ENCODE data around the gene TUBGCP3. TPM values are rescaled to one million over a fixed set of nuclear protein-coding genes. Genes with fewer than 3 reads are reported as not detected.
"Not testable (repeated sequence)": the region's sequence is repeated elsewhere in the genome, so short reads cannot be mapped to it uniquely, and the experiment has no call there.

Gene TUBGCP3
- total and polyA plus RNA-seq, 10 donors, result 9.1 to 69.8 (median 48.7) TPM

DNA sequence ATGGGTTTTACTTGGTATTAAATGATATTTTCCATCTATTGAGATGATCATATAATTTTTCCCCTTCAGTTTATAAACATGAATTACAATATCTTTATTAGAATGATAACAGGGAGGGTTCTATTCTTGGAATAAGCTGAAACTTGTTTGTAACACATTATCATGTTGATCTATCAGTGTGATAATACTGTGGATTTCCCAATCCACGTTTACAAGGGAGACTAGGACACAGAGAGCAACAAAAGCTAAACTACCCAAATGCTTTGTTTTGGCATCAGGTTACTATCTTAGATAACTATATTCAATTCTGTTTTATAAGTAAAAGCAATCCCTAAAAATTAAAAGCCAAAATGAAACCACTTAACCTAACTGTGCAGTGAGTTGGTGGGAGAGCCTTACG lies 92.5 kb downstream of the TUBGCP3 start:
- no peak for TF ChIP-seq POLR2AphosphoS5 (IDR thresholded peaks at IDR 0.05)
- no peak for TF ChIP-seq POLR2A (IDR thresholded peaks at IDR 0.05)
- TF ChIP-seq, protein P1, sequence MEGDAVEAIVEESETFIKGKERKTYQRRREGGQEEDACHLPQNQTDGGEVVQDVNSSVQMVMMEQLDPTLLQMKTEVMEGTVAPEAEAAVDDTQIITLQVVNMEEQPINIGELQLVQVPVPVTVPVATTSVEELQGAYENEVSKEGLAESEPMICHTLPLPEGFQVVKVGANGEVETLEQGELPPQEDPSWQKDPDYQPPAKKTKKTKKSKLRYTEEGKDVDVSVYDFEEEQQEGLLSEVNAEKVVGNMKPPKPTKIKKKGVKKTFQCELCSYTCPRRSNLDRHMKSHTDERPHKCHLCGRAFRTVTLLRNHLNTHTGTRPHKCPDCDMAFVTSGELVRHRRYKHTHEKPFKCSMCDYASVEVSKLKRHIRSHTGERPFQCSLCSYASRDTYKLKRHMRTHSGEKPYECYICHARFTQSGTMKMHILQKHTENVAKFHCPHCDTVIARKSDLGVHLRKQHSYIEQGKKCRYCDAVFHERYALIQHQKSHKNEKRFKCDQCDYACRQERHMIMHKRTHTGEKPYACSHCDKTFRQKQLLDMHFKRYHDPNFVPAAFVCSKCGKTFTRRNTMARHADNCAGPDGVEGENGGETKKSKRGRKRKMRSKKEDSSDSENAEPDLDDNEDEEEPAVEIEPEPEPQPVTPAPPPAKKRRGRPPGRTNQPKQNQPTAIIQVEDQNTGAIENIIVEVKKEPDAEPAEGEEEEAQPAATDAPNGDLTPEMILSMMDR (IDR thresholded peaks at IDR 0.05 in 8 of 11, conservative IDR thresholded peaks at IDR 0.05 in 3 of 11), result no peak
- 84 to 96% (median 92%) methylated on average over 2 of the region's 2 CpGs for WGBS, 5 donors
- Histone ChIP-seq H3K36me3 (peaks cover 3 to 84% (median 50%) of the 10 kb centered on the region in 6 donors), H3K9me3 (no peaks in the 10 kb centered on the region), H3K4me1 (no peaks in the 10 kb centered on the region), H3K4me3 (no peak overlapping the region), H3K27me3 (replicated peaks in 1 of 7) (no peaks in the 10 kb centered on the region), H3K27ac (no peak overlapping the region)
- DNase-seq, result no peak
- intact Hi-C loops (cut with DNase I; ENCODE audit: low total_unique reads), result no loop called here

DNA sequence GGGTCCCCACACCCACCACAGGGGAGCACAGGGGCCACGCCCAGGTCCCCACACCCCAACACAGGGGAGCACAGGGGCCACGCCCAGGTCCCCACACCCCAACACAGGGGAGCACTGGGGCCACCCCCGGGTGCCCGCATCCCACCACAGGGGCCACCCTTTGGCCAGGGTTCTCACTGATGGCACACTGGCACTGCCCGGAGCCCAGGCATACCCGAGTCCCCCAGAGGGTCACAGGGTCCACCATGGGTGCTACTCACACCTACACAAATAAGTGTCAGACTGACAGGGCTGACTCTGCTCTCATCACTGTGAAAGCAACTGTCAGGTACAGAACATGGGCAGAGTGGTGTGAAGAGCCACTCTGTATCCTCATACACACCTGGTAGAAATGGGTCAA lies 98.8 kb downstream of the TUBGCP3 start:
- no peak overlapping the region for H3K4me3 ChIP-seq
- no peak overlapping the region for H3K27ac ChIP-seq
- H3K4me1 ChIP-seq, result no peaks in the 10 kb centered on the region
- no peak for DNase-seq
- no peaks in the 10 kb centered on the region for H3K27me3 ChIP-seq (replicated peaks in 1 of 7)
- H3K36me3 ChIP-seq, result peaks cover 0 to 77% (median 16%) of the 10 kb centered on the region in 6 donors
- TF ChIP-seq, protein P1 (IDR thresholded peaks at IDR 0.05 in 8 of 11, conservative IDR thresholded peaks at IDR 0.05 in 3 of 11), result no peak
- TF ChIP-seq POLR2AphosphoS5 (IDR thresholded peaks at IDR 0.05) (no peak), POLR2A (IDR thresholded peaks at IDR 0.05) (no peak)
- WGBS, 5 donors, result 94 to 96% (median 95%) methylated on average over 5 to 6 of the region's 6 CpGs; no CpG with 5 or more reads in 1 of the 5 donors
- H3K9me3 ChIP-seq, result no peaks in the 10 kb centered on the region
- intact Hi-C loops (cut with DNase I; ENCODE audit: low total_unique reads), result no loop called here

DNA sequence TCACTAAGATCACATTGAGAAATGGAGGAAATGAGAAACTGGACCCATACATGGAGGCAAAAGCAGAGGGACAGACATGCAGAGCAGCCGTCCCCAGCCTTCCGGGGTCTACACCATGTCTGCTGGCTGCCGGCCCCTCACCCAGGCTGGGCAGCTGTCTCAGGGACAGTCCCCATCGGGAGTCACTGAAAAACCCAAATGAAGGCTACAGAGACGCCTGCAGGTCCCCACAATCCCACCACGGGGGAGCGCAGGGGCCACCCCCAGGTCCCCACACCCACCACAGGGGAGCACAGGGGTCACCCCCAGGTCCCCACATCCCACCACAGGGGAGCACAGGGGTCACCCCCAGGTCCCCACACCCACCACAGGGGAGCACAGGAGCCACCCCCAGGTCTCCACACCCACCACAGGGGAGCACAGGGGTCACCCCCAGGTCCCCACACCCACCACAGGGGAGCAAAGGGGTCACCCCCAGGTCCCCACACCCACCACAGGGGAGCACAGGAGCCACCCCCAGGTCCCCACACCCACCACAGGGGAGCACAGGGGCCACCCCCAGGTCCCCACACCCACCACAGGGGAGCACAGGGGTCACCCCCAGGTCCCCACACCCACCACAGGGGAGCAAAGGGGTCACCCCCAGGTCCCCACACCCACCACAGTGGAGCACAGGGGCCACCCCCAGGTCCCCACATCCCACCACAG lies 99.5 kb downstream of the TUBGCP3 start:
- H3K4me3 ChIP-seq; H3K9me3 ChIP-seq; intact Hi-C loops (cut with DNase I; ENCODE audit: low total_unique reads); H3K27ac ChIP-seq; DNase-seq; H3K4me1 ChIP-seq; H3K27me3 ChIP-seq (replicated peaks in 1 of 7): not testable (repeated sequence)
- 92 to 98% (median 94%) methylated on average over 4 to 7 of the region's 7 CpGs for WGBS, 5 donors
- peaks cover 0 to 78% (median 16%) of the 10 kb centered on the region in 6 donors for H3K36me3 ChIP-seq

DNA sequence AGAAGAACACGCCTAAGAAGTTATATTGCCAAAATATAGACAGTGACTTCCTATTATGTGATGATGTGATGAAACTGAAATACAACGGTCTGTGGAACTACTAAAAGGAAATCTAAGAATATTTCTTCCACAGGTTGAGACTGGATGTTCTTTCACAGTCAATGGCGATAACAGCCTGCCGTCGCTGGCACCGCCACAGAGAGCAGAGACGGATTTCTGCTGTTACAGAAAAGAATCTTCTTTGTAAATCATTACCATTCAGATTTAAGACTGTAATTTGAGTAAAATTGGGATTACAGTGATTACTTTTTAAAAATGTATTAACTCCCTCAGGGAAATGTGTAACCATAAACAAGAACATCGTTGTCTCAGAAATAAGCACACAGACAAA lies 100.8 kb downstream of the TUBGCP3 start:
- Histone ChIP-seq H3K36me3 (peaks cover 0 to 73% (median 16%) of the 10 kb centered on the region in 6 donors), H3K4me3 (no peak overlapping the region), H3K27me3 (replicated peaks in 1 of 7) (no peaks in the 10 kb centered on the region), H3K27ac (no peak overlapping the region), H3K9me3 (peaks cover 0 to 8% (median 0%) of the 10 kb centered on the region in 8 donors), H3K4me1 (no peaks in the 10 kb centered on the region)
- no peak for TF ChIP-seq POLR2AphosphoS5 (IDR thresholded peaks at IDR 0.05)
- TF ChIP-seq, protein P1 (IDR thresholded peaks at IDR 0.05 in 8 of 11, conservative IDR thresholded peaks at IDR 0.05 in 3 of 11), result no peak
- TF ChIP-seq POLR2A (IDR thresholded peaks at IDR 0.05), result no peak
- DNase-seq, result no peak
- WGBS, 5 donors, result 84 to 93% (median 88%) methylated on average over 8 of the region's 8 CpGs
- intact Hi-C loops (cut with DNase I; ENCODE audit: low total_unique reads), result no loop called here

Data from spleen (tissue), 11 donors.